HepG2 (cell line): Measurements from ENCODE around the gene EIF3B. TPM values are rescaled to one million over a fixed set of nuclear protein-coding genes. Genes with fewer than 3 reads are reported as not detected.
A peak's percentile ranks its signal among the peaks of the same experiment; 100 is the strongest.

Experiments
- ATAC-seq: fragments of 200-7000 bp; cut with Tn5 transposase; 3 replicates; pipeline ENCODE4 v1.9.1; 2020; ENCODE audit warnings: mild to moderate bottlenecking, moderate library complexity
- BruUV-seq: library from RNA; stranded (reverse); fragments of 400-500 nt; replicated peaks from 2 replicates; lab custom pipeline; 2021; lab: Mats Ljungman, UMichigan
- CTCF ChIA-PET: fragments of 300-600 bp; formaldehyde crosslinking; extraction: SDS; loops from one replicate; lab custom pipeline; 2021; ENCODE audit warnings: low total read pairs, inconsistent platforms, low intra/inter-chr PET ratio; lab: Yijun Ruan, JAX
- POLR2A ChIA-PET: fragments of 350-600 bp; sonication (Branson Sonifier 250); formaldehyde crosslinking; loops from one replicate; lab custom pipeline; 2020; ENCODE audit warnings: antibody characterized with exemption, inconsistent platforms; lab: Yijun Ruan, JAX
- DNase-seq: peaks from one replicate; pipeline ENCODE4 v3.0.0-alpha.2; 2015; ENCODE audit warnings: low spot score
- FAIRE-seq: peaks from 3 replicates; lab custom pipeline; 2011; peaks lifted over from hg19 to GRCh38; lab: Jason Lieb, UNC
- H2AFZ ChIP-seq: one replicate; pipeline ENCODE4 v1.6.1; 2011; ENCODE audit warnings: low read length, inconsistent platforms
- H3K27ac ChIP-seq: fragments of 300-600 bp; 3 replicates; pipeline ENCODE4 v1.8.0; 2011; ENCODE audit warnings: mixed run types, mild to moderate bottlenecking, mixed read lengths, low read length, inconsistent platforms; ENCODE audit not compliant: insufficient read depth; ENCODE audit errors: extremely low read length
- H3K27me3 ChIP-seq, 2 experiments: fragments of 200-600 bp in 1 of 2; 2 replicates in 1 of 2; 3 replicates in 1 of 2; pipeline versions ENCODE4 v1.6.0 to v1.8.0; 2011; ENCODE audit warnings: low read length in 2 of 2, mild to moderate bottlenecking in 2 of 2, moderate library complexity in 2 of 2, inconsistent platforms in 1 of 2; ENCODE audit not compliant: insufficient read depth in 2 of 2, control insufficient read depth in 1 of 2
- H3K36me3 ChIP-seq, 2 experiments: fragments of 200-600 bp in 1 of 2; replicated peaks in 1 of 2; 2 replicates in 1 of 2; 3 replicates in 1 of 2; pipeline versions ENCODE4 v1.5.1 to v1.8.0; 2011; ENCODE audit warnings: low read length in 2 of 2, inconsistent platforms in 1 of 2; ENCODE audit not compliant: insufficient read depth in 2 of 2, control insufficient read depth in 1 of 2
- H3K4me1 ChIP-seq: 2 replicates; pipeline ENCODE4 v1.5.1; 2012; ENCODE audit warnings: low read length, inconsistent platforms; ENCODE audit not compliant: insufficient read depth
- H3K4me2 ChIP-seq: 2 replicates; pipeline ENCODE4 v1.6.0; 2011; ENCODE audit warnings: low read depth, low read length, inconsistent platforms
- H3K4me3 ChIP-seq, 3 experiments: fragments of 200-600 bp in 1 of 3; sonication (generic), shearing (Covaris generic) in 1 of 3; replicated peaks in 1 of 3; 2 replicates each; pipeline ENCODE4 v1.5.1; 2011 to 2016; ENCODE audit warnings: low read length in 3 of 3, inconsistent platforms in 2 of 3, low read depth in 2 of 3, mild to moderate bottlenecking in 2 of 3, control low read depth in 1 of 3, mixed read lengths in 1 of 3; ENCODE audit not compliant: insufficient read depth in 1 of 3
- H3K79me2 ChIP-seq: one replicate; pipeline ENCODE4 v1.6.1; 2011; ENCODE audit warnings: low read length, inconsistent platforms; ENCODE audit not compliant: insufficient read depth
- H3K9ac ChIP-seq: 2 replicates; pipeline ENCODE4 v1.6.0; 2011; ENCODE audit warnings: mild to moderate bottlenecking, low read depth, low read length, inconsistent platforms; ENCODE audit not compliant: insufficient read depth
- H3K9me3 ChIP-seq: 2 replicates; pipeline ENCODE4 v1.5.1; 2012; ENCODE audit warnings: mild to moderate bottlenecking, low read length
- H4K20me1 ChIP-seq: 2 replicates; pipeline ENCODE4 v1.6.0; 2011; ENCODE audit warnings: inconsistent platforms, mild to moderate bottlenecking, low read length, moderate library complexity; ENCODE audit not compliant: insufficient read depth
- DR1 ChIP-seq: sonication (generic); formaldehyde crosslinking; IDR thresholded peaks from 2 replicates; pipeline ENCODE4 v1.8.0; 2021; ENCODE audit warnings: mild to moderate bottlenecking, missing genetic modification reagents, inconsistent platforms
- GATAD2A ChIP-seq: IDR thresholded peaks from 2 replicates; pipeline ENCODE4 v1.6.1; 2016
- KAT7 ChIP-seq: IDR thresholded peaks from 2 replicates; pipeline ENCODE4 v1.6.1; 2018; ENCODE audit warnings: borderline replicate concordance, missing compliant biosample characterization
- MEIS2 ChIP-seq: sonication (generic); formaldehyde crosslinking; IDR thresholded peaks from 2 replicates; pipeline ENCODE4 v1.9.0; 2021; ENCODE audit warnings: mild to moderate bottlenecking, missing genetic modification reagents
- SNAI1 ChIP-seq: sonication (generic); formaldehyde crosslinking; IDR thresholded peaks from 2 replicates; pipeline ENCODE4 v1.5.0; 2020; ENCODE audit warnings: mild to moderate bottlenecking, missing genetic modification reagents, borderline replicate concordance
- TAF1 ChIP-seq: sonication (generic); formaldehyde crosslinking; IDR thresholded peaks from 2 replicates; pipeline ENCODE4 v1.4.0; 2020; ENCODE audit warnings: missing genetic modification reagents
- ZC3H13 ChIP-seq: sonication (generic); formaldehyde crosslinking; IDR thresholded peaks from 2 replicates; pipeline ENCODE4 v1.8.1; 2023; ENCODE audit warnings: mild to moderate bottlenecking, missing genetic modification reagents, moderate library complexity
- ZEB1 ChIP-seq: IDR thresholded peaks from 2 replicates; pipeline ENCODE4 v1.6.1; 2012; ENCODE audit warnings: mild to moderate bottlenecking, low read depth, inconsistent platforms; ENCODE audit not compliant: insufficient replicate concordance
- ZNF24 ChIP-seq: fragments of 450-650 bp; IDR thresholded peaks from 2 replicates; pipeline ENCODE4 v1.6.1; 2017; ENCODE audit warnings: antibody characterized with exemption, mild to moderate bottlenecking
- ZNF33A ChIP-seq: sonication (generic); formaldehyde crosslinking; IDR thresholded peaks from 2 replicates; pipeline ENCODE4 v1.5.1; 2020; ENCODE audit warnings: missing genetic modification reagents, mild to moderate bottlenecking, moderate library complexity, borderline replicate concordance
- ZNF616 ChIP-seq: sonication (generic); formaldehyde crosslinking; IDR thresholded peaks from 2 replicates; pipeline ENCODE4 v1.5.0; 2020; ENCODE audit warnings: low read depth, mild to moderate bottlenecking, missing genetic modification reagents
- ZNF678 ChIP-seq: sonication (generic); formaldehyde crosslinking; IDR thresholded peaks from 2 replicates; pipeline ENCODE4 v1.4.0; 2020; ENCODE audit warnings: mild to moderate bottlenecking, missing genetic modification reagents
- WGBS: methylation state at CpG from one replicate; pipeline ENCODE4 v1.1.6; 2017; ENCODE audit warnings: low lambda C conversion rate; 5-methylcytosine and 5-hydroxymethylcytosine counted together
- in situ Hi-C: cut with HindIII; loops from 2 replicates; pipeline ENCODE4 v1.10.0; 2017; ENCODE audit warnings: low pct_unique_long_range_greater_than_20kb; ENCODE audit not compliant: extremely low pct_ligation_motif_present
- intact Hi-C: fragments of 100-400 bp; cut with micrococcal nuclease; formaldehyde crosslinking; loops from one replicate; pipeline ENCODE4 v1.10.0; 2022; ENCODE audit not compliant: unreplicated experiment
- polyA plus RNA-seq, 8 experiments: library from polyadenylated mRNA; depleted of rRNA in 3 of 8; stranded (reverse) in 7 of 8; unstranded in 1 of 8; fragments of >200 nt; fragmentation: Illumina TruSeq in 4 of 8; extraction: Trizol in 4 of 8; gene quantifications; 2 replicates each; pipeline versions ENCODE4 v1.2.1 to v1.2.3, GENCODE V29; 2011 to 2016; ENCODE audit warnings: low read depth in 4 of 8, missing spikeins in 1 of 8, mixed read lengths in 1 of 8; ENCODE audit not compliant: insufficient read depth in 1 of 8
- total RNA-seq, 5 experiments: library from RNA; depleted of rRNA; stranded (reverse); fragments of >200 nt; fragmentation: Illumina TruSeq; extraction: Trizol; gene quantifications; 2 replicates each; pipeline ENCODE4 v1.2.3, GENCODE V29; 2016; ENCODE audit warnings: low read depth in 1 of 5
- TF ChIP-seq, protein P1 (sequence below): sonication (generic); formaldehyde crosslinking; IDR thresholded peaks from 2 replicates; pipeline ENCODE4 v1.5.1; 2020; ENCODE audit warnings: mild to moderate bottlenecking, missing genetic modification reagents, moderate library complexity
- TF ChIP-seq, protein P2 (sequence below): sonication (generic); formaldehyde crosslinking; IDR thresholded peaks from 2 replicates; pipeline ENCODE4 v1.4.0; 2020; ENCODE audit warnings: missing genetic modification reagents
- TF ChIP-seq, protein P3 (sequence below): sonication (generic); formaldehyde crosslinking; IDR thresholded peaks from 2 replicates; pipeline ENCODE4 v1.5.0; 2020; ENCODE audit warnings: mild to moderate bottlenecking, missing genetic modification reagents
- TF ChIP-seq, protein P4 (sequence below): sonication (generic); formaldehyde crosslinking; IDR thresholded peaks from 2 replicates; pipeline ENCODE4 v1.5.0; 2020; ENCODE audit warnings: missing genetic modification reagents
- TF ChIP-seq, protein P5 (sequence below): IDR thresholded peaks from 2 replicates; pipeline ENCODE4 v1.6.1; 2016; ENCODE audit warnings: missing compliant biosample characterization, missing genetic modification reagents, borderline replicate concordance
- TF ChIP-seq, protein P6 (sequence below): sonication (generic); formaldehyde crosslinking; IDR thresholded peaks from 2 replicates; pipeline ENCODE4 v1.4.0; 2020; ENCODE audit warnings: low read depth, mild to moderate bottlenecking, missing genetic modification reagents

The EIF3B gene
- total and polyA plus RNA-seq, 2 of the 13 experiments (the other 11 are each of a cell fraction or from before 2014, with no cell fraction given): 92.2 to 241 TPM

DNA sequence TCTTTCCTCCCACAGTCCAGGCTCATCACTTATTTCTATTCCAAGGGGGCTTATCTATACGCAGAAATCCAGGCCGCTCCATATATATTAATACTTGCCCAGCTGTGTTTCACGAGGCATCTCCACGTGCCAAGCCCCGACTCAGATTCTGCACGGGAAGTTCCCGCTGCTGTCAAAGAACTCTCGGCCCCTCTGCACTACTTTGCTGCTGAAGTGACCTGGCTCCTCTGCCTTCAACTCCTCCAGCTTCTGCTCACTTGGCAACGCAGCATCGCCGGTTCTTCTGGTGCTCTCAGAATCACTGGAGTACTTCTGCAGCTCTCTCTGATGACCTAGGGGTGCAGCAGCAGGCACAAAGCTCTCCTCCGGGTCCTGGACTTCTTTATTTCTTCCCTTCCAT lies 39.1 kb downstream of the EIF3B start:
- in situ Hi-C loops: no loop called here
- Histone ChIP-seq H3K9ac (no peak overlapping the region), H3K4me2 (peak overlapping the region; percentile 53), H3K4me3 (no peak overlapping the region; a peak in 1 of 6 replicates), H3K9me3 (no peaks in the 10 kb centered on the region), H3K79me2 (no peaks in the 10 kb centered on the region), H3K27ac (no peak overlapping the region), H2AFZ (no peak overlapping the region), H3K4me1 (peaks cover 57% of the 10 kb centered on the region), H3K27me3 (no peaks in the 10 kb centered on the region), H4K20me1 (no peaks in the 10 kb centered on the region), H3K36me3 (no peaks in the 10 kb centered on the region)
- POLR2A ChIA-PET: interaction anchor here (2.1 kb wide), 1 partner anchor 9 kb away, joined by 6 read pairs; the partner anchor contains the start of gene CHST12
- FAIRE-seq: no peak
- intact Hi-C loops: no loop called here
- DNase-seq: no peak
- no TSS peak for BruUV-seq
- CTCF ChIA-PET: no interaction called here
- 53% methylated on average over 12 of the region's 12 CpGs for WGBS
- ATAC-seq: no peak
- TF ChIP-seq ZC3H13 (no peak), ZNF24 (no peak), ZNF33A (CRISPR knock-in tag) (no peak), KAT7 (CRISPR knock-in tag) (no peak), SNAI1 (no peak), MEIS2 (CRISPR knock-in tag) (no peak), ZNF616 (CRISPR knock-in tag) (no peak), ZEB1 (no peak), TAF1 (CRISPR knock-in tag) (no peak), ZNF678 (CRISPR knock-in tag) (no peak), DR1 (CRISPR knock-in tag) (no peak), GATAD2A (no peak)
- TF ChIP-seq, protein P1, sequence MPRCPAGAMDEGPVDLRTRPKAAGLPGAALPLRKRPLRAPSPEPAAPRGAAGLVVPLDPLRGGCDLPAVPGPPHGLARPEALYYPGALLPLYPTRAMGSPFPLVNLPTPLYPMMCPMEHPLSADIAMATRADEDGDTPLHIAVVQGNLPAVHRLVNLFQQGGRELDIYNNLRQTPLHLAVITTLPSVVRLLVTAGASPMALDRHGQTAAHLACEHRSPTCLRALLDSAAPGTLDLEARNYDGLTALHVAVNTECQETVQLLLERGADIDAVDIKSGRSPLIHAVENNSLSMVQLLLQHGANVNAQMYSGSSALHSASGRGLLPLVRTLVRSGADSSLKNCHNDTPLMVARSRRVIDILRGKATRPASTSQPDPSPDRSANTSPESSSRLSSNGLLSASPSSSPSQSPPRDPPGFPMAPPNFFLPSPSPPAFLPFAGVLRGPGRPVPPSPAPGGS (CRISPR knock-in tag): no peak
- TF ChIP-seq, protein P2, sequence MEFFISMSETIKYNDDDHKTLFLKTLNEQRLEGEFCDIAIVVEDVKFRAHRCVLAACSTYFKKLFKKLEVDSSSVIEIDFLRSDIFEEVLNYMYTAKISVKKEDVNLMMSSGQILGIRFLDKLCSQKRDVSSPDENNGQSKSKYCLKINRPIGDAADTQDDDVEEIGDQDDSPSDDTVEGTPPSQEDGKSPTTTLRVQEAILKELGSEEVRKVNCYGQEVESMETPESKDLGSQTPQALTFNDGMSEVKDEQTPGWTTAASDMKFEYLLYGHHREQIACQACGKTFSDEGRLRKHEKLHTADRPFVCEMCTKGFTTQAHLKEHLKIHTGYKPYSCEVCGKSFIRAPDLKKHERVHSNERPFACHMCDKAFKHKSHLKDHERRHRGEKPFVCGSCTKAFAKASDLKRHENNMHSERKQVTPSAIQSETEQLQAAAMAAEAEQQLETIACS (CRISPR knock-in tag): no peak
- TF ChIP-seq, protein P3, sequence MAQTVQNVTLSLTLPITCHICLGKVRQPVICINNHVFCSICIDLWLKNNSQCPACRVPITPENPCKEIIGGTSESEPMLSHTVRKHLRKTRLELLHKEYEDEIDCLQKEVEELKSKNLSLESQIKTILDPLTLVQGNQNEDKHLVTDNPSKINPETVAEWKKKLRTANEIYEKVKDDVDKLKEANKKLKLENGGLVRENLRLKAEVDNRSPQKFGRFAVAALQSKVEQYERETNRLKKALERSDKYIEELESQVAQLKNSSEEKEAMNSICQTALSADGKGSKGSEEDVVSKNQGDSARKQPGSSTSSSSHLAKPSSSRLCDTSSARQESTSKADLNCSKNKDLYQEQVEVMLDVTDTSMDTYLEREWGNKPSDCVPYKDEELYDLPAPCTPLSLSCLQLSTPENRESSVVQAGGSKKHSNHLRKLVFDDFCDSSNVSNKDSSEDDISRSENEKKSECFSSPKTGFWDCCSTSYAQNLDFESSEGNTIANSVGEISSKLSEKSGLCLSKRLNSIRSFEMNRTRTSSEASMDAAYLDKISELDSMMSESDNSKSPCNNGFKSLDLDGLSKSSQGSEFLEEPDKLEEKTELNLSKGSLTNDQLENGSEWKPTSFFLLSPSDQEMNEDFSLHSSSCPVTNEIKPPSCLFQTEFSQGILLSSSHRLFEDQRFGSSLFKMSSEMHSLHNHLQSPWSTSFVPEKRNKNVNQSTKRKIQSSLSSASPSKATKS (CRISPR knock-in tag): no peak
- TF ChIP-seq, protein P4, sequence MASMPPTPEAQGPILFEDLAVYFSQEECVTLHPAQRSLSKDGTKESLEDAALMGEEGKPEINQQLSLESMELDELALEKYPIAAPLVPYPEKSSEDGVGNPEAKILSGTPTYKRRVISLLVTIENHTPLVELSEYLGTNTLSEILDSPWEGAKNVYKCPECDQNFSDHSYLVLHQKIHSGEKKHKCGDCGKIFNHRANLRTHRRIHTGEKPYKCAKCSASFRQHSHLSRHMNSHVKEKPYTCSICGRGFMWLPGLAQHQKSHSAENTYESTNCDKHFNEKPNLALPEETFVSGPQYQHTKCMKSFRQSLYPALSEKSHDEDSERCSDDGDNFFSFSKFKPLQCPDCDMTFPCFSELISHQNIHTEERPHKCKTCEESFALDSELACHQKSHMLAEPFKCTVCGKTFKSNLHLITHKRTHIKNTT: no peak
- TF ChIP-seq, protein P5, sequence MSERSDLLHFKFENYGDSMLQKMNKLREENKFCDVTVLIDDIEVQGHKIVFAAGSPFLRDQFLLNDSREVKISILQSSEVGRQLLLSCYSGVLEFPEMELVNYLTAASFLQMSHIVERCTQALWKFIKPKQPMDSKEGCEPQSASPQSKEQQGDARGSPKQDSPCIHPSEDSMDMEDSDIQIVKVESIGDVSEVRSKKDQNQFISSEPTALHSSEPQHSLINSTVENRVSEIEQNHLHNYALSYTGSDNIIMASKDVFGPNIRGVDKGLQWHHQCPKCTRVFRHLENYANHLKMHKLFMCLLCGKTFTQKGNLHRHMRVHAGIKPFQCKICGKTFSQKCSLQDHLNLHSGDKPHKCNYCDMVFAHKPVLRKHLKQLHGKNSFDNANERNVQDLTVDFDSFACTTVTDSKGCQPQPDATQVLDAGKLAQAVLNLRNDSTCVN (CRISPR knock-in tag): no peak
- TF ChIP-seq, protein P6, sequence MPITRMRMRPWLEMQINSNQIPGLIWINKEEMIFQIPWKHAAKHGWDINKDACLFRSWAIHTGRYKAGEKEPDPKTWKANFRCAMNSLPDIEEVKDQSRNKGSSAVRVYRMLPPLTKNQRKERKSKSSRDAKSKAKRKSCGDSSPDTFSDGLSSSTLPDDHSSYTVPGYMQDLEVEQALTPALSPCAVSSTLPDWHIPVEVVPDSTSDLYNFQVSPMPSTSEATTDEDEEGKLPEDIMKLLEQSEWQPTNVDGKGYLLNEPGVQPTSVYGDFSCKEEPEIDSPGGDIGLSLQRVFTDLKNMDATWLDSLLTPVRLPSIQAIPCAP (CRISPR knock-in tag): no peak
